GM19351 (cell line): ENCODE measurements around the gene CLCA2.

Experiments
- ATAC-seq: cut with Tn5 transposase; IDR thresholded peaks from one replicate; pipeline ENCODE4 v1.9.1; 2021; ENCODE audit warnings: mild to moderate bottlenecking, moderate library complexity; ENCODE audit not compliant: unreplicated experiment

The CLCA2 gene, protein sequence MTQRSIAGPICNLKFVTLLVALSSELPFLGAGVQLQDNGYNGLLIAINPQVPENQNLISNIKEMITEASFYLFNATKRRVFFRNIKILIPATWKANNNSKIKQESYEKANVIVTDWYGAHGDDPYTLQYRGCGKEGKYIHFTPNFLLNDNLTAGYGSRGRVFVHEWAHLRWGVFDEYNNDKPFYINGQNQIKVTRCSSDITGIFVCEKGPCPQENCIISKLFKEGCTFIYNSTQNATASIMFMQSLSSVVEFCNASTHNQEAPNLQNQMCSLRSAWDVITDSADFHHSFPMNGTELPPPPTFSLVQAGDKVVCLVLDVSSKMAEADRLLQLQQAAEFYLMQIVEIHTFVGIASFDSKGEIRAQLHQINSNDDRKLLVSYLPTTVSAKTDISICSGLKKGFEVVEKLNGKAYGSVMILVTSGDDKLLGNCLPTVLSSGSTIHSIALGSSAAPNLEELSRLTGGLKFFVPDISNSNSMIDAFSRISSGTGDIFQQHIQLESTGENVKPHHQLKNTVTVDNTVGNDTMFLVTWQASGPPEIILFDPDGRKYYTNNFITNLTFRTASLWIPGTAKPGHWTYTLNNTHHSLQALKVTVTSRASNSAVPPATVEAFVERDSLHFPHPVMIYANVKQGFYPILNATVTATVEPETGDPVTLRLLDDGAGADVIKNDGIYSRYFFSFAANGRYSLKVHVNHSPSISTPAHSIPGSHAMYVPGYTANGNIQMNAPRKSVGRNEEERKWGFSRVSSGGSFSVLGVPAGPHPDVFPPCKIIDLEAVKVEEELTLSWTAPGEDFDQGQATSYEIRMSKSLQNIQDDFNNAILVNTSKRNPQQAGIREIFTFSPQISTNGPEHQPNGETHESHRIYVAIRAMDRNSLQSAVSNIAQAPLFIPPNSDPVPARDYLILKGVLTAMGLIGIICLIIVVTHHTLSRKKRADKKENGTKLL

DNA sequence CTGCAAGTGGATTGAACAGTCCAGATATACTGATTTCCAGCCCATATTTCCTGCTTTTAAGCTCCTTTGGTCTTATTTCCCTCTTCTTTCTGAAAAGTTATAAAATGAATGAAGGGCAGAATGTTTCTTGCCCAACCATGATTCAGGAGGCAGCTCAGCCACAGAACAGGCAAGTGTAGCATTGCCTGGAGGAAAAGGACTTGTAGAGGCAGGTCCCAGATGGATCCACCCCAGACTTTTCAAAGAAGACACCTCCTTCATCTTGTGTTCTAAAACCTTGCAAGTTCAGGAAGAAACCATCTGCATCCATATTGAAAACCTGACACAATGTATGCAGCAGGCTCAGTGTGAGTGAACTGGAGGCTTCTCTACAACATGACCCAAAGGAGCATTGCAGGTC lies at the start of gene CLCA2:
Gene CLCA2 (plus strand): TSS at position 299 of the 400 bp plus-strand sequence. CDS start 77 bp downstream, at position 376.
- ATAC-seq = no peak

DNA sequence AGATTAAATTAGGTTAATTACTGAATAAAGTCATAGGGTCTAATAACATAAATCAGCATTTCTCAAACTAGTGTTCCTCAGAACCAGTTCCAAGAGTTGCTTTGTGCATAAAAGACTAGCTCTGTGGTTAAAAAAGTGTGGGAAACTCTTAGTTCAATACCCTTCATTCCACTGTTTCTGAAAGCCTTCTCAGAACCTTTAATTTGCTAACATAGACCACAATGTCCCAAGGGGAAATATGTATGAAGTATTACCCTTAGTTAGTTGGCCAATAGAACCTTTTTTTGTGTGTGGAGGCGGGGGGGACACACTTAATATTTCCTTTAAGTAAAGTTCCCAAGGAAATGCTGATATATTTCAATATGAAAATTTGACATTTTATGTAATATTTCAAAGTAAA lies 48.3 kb upstream of the CLCA2 start:
- ATAC-seq = no peak

DNA sequence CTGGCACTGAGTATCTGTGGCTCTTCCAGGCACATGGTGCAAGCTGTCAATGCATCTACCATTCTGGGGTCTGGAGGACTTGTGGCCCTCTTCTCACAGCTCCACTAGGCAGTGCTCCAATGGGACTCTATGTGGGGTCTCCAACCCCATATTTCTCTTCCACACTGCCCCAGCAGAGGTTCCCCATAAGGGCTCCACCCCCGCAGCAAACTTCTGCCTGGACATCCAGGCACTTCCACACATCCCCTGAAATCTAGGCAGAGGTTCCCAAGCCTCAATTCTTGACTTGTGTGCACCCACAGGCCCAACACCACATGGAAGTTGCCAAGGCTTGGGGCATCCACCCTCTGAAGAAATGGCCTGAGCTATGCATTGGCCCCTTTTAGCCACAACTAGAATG lies 46.6 kb upstream of the CLCA2 start:
- no peak for ATAC-seq

DNA sequence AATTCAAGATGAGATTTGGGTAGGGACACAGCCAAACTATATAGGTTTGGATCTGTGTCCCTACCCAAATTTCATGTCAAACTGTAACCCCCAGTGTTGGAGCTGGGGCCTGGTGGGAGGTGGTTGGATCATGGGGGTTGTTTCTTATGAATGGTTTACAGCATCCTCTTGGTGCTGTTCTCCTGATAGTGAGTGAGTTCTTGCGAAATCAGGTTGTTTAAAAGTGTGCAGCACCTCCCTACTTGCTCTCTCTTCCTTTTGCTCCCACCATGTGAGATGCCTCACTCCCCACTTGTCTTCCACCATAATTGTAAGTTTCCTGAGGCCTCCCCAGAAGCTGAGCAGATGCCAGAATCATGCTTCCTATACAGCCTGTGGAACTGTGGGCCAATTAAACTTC lies 45.2 kb upstream of the CLCA2 start:
- no peak for ATAC-seq

DNA sequence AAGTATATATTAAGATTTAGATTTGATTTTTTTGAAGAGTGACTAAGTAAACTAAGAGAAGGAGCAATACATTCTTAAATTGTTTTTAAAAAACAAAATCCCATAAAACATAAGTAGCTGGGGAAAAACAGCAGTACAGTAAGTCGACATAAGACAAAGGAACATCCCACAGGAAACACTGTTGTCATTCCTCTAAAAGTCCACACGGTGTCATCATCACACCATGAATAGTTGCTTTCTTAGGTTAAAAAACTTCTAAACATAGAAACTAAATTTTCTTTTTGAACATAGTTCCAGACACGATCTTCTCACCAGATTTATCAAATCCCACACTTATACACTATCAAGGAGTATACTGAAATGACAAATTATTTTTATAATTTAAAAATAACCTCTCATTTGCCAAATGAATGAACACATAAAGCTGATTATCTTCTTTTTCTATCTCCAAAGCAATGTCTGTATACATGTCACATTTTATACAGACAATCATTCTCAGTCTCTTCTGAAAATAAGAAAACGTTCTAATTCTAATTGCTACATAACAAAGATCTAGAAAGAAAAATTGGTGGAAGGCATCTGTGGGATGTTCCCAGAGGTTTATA lies 43.6 kb upstream of the CLCA2 start:
- ATAC-seq = peak; percentile 81

DNA sequence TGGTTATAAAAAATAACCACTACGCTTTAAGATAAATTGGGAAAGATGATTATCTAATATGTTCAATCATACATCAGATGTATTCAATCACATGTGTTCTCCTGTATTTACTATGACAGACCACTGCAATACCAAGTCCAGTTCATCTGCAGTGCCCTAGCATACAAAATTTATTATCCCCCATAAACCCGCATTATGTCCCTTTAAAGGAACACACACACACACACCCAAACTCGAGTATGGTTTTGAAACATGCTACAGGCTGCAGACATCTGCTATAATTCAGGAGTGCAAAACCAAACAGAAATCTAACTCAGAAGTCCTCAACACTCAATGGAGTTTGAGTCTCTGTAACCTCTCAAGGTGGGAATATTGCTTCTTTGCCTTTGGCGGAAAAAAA lies 42.7 kb upstream of the CLCA2 start:
- no peak for ATAC-seq

DNA sequence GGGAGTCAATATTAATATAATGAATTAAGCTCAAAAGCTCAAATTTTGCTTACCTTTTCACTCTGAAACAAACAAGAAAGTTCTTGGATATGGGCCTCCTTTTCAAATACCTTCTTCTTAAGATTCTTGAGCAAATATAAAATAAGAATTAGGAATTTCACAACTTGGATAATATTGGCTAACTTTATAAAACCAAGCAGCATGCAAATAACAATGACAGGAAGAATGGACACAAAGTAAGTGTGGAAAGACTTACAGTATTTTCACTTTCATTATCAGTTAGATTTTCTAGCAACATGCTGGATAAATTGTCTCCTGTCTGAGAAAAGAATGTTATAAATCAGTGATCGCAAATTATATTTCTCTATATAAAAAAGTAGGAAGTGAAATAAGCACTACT lies 41.1 kb upstream of the CLCA2 start:
- ATAC-seq = peak; percentile 55

DNA sequence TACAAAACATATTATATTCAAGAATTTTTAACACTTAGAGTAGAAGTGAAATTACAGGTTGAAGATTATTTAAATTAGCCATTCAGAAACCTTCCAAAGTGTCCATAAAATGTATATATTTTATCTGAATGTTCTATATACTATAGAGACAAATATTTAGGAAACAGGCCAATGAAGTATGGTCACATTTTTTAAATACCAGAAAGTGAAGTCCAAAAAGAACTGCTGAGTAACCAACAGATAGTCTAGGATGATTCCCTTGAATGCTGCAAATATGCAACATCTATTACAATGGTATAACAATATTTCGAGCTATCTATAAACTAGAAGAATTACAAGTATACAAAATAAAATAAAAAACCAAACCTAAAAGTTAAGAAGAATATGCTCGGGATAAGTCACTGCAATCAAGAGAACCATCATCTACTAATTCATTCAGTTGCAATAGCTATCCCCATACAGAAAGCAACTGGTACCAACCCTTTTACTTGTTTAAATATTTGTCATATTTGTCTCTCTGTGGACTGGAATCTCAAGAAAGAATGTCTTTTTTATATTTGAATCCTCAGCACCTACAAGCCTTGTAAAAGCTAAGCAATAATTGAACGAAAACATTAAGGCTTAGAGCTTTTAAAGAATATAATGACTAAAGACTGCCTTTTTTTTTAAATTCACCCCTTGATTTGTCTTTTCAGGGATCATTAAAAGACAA lies 35.9 kb upstream of the CLCA2 start:
- no peak for ATAC-seq

DNA sequence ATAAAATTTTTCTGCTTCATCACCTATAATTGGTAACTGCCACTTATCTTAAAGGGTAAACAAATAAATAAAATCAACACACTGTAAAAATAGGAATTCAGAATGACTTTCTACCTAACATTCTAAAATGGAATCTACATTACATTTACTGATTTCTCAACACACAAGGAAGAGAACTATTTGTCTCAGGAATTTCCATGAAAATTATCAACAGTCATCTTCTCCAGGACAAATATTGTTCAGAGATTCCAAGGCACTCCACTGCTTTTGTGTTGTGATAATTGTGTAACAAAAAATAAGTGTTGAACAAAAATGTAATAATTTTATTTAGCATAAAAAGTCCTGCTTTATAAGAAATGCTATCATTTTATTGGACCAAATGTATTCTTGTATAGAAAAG lies 35.2 kb upstream of the CLCA2 start:
- no peak for ATAC-seq

DNA sequence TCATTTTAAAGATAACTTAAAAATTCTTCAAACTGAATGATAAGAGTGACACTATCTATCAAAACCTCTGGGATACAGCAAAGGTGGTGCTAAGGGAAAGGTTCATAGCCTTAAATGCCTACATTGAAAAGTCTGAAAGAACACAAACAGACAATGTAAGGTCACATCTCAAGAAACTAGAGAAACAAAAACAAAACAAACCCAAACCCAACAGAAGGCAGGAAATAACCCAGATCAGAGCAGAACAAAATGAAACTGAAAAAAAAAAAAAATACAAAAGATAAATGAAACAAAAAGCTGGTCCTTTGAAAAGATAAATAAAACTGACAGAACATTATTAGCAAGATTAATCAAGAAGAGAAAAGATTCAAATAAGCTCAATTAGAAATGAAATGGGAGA lies 34.7 kb upstream of the CLCA2 start:
- ATAC-seq = peak; percentile 88

DNA sequence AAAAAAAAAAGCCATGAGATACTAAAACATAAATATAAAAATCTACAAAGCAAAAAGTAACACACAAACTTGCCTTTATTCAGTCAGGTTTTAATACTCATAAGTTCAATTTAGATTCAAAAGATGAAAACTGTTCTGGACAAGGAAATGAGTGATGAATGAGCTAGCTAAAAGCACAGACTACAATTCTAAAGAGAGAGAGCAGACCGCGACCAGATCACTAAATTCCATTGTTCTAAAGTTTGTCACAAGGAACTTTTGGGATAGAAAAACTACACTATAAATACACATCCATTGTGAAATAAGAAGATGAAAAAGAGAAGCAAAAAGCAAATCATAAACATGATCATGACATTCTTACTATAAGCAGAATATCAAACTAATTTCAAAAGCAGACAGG lies 29.6 kb upstream of the CLCA2 start:
- no peak for ATAC-seq

DNA sequence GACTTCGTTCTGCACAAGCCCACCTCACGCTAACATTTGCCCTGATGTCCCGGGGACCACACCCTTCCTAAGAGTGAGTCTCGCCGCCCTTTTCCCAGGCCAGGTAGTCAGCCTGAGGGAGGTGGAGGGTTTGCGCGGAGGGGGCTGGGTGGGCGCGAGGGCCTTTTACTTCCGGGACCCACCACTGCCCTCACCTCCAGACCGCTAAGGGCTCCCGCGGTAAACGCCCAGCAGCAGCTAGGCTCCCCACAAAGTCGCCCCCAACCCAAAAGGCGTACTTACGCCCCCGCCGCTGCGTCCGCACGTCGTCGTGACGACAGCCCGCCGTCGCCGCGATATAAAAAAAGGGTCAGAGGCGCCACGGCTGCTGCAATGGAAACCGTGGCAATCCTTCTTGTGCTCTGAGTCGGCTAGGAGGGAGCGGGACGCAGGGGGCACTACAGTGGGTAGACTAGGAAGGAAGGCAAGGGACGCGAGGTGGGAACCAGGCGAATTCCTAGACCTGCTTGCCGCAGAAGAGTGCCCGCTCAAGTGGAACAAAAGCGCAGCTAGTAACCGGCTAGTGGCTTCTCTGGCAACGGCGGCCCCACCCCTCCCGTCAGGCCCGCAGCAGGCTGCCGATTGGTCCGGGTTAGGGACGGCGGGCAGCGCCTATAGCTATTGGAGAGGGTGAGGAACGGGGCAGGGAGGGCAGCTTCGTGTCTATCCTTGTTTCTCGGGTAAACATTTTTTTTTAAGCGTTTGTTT lies 28.0 kb upstream of the CLCA2 start, which contains the start of gene ODF2L:
Gene ODF2L (minus strand): TSS at position 573 of the 747 bp plus-strand sequence. CDS start 9,296 bp downstream, outside the sequence.
- ATAC-seq = peak; percentile 100

DNA sequence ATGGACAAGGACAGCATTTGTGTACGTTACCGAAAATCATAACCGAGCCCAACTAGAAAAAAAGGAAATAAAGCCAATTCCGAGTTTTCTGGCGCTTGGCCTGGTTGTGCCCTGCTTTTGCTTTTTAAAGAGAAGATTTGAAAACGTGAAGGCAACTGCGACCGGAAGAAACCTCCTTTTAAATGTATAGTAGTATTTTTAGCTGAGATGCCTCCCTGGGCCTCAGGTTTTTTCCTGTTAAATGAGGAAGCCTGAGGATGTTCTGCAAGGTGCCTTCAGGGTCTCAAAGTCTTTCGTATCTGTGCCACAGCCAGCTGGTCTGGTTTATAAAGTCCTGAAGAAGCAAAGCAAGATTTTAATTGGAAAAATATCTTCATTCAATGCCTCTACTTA lies 27.5 kb upstream of the CLCA2 start:
- ATAC-seq = peak; percentile 28

DNA sequence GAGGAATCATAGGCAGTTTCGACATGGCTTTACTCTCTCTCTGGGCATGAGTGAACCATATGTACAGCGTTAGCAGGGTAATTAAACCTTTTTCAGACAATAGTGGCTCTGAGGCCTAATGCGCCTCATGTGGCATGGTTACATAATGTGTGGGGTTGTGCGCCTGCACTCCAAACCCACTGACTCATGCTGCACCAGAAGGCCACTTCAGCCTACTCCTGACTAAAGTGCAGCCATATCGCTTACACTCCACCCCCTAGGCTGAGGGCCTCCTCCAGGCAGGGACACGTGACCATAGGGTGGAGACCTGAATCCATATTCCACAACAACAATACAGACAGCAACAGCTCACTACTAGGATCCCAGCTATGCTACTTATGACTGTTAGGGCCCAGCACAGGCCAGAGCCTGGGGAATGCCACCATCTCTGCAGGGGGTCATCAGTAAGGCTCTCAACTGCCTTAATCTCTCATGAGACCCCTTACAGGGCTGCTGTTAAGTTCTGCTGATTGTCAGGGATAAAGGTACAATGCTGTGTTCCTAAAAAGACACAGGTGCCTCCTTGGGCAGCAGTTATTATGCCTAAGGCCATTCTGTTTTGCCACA lies 14.5 kb upstream of the CLCA2 start:
- ATAC-seq = no peak

DNA sequence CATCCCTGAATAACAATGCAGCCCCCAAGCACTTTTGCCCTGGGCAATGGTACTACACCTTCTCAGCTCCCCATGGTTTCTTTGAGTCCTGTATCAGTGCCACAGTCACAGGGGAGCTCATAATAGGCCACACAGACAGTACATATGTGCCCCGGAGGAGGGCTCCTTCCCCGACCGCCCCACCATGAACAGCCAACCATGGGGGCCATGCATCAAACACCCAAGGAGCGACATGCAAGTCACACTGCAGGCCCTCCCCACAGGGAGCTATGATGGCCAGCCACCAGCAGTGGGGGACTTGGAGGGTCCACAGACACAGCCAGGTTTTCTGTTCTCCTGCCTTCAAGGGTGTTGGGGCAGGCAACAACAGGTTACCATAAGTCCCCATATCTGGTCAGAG lies 13.1 kb upstream of the CLCA2 start:
- ATAC-seq = no peak

DNA sequence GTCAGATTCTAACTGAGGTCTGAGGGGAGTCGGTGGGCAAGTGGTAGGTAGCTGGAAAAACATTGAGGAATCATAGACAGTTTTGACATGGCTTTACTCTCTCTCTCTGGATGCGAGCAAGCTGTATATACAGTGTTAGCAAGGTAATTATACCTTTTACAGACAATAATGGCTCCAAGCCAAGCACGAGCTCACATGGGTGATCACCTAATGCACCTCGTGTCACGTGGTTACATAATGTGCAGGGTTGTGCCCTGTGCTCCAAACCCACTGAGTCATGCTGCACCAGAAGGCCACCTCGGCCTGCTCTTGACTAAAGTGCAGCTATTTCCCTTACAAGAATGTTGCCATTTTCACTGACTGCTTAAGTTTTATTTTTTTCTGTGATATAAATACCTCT lies 7.6 kb upstream of the CLCA2 start:
- no peak for ATAC-seq

DNA sequence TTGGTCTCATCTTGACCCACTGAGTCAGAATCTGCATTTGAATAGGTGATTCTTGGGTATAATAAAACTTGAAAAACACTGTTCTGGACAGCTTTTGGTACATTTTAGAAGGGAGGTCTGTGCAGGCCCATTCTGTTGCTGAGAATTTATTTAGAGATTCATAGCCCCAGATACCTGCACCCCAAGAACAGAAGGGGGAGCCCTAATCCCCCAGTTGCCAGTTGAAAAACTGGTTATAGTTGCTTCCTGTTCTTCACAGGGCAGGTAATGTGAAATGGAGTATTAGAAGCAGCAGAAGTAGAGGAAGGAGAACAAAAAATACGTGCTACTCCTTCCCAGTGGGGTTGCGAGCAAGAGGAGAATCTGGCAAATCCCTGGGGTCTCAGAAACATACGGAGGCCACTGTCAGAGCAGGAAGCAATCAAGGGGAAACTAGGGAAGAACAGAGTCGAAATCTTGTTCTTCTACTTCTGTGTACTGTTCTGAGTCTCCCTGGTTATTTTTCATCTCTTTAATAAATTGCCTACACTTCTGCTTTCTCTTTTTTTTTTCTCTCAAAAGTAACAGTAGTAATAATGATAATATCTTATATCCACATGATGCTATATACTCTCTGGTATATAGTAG lies 4.6 kb upstream of the CLCA2 start:
- ATAC-seq = peak; percentile 97

DNA sequence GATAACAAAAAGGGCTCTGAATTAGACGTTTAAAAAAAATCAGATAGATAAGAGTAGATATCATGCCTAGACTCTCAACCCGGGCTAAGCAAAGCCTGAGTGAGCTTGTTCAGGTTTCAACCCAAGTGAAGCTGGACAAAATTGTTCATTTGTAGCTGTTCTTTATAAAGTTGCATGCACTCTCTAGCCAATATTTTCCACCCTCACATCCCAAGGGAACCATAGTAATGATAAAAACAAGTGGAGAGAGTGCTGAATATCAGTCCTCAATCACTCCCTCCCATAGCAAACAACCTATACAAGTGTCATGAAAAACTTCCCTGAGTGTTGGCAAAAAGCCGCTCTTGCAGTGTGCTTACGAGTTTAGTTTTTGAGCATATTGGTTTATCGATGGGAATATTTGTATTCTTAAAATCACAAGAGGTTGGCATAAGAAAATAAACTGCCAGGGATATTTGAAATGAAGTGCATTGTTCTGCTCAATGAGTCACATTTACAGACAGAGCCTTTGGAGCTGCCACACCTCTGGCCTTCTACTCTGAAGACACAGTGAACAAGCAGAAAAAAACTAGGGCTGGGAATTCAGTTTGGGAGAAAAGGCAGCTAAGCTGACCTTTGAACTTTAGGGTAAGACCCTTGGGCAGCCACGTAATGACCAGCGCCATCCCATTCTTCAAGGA lies 2.2 kb upstream of the CLCA2 start:
- no peak for ATAC-seq

DNA sequence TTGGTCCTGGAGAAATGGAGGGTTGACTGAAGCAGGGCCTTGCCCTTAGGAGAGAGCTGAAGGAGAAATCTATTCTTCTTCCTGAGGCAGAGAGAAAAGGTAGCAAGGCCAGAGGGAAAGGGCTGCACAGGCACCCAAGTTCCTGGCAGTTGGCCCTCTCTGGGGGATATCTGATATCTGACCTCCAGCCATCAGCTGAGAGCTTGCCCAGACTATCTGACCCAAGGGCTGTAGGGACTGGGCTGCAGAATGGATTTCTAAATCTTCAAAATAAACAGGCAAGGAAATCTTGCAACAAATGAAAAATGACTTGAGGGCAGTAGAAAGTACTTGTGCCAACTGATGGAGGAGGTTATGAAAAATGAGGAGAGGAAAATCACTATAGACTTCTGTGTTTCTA lies 498 bp upstream of the CLCA2 start:
- no peak for ATAC-seq
